GM12865 (cell line): ENCODE data around the gene RNF224.

Source experiments
- DNase-seq: peaks from one replicate; pipeline ENCODE4 v3.0.0; 2010; ENCODE audit warnings: low read depth
- H3K4me3 ChIP-seq: 2 replicates; pipeline ENCODE4 v1.5.1; 2011; ENCODE audit warnings: mild to moderate bottlenecking, low read depth, low read length, control low read depth
- CTCF ChIP-seq: IDR thresholded peaks from 2 replicates; pipeline ENCODE4 v1.5.1; 2011; ENCODE audit warnings: low read length, control low read depth, low read depth, inconsistent platforms; ENCODE audit not compliant: insufficient read depth; ENCODE audit errors: missing control alignments

Gene RNF224

GRCh38 chr9:137188086-137188489, 39.2 kb upstream of the RNF224 start:
- no peak for TF ChIP-seq CTCF
- peak overlapping the region; percentile 96 for H3K4me3 ChIP-seq
- DNase-seq = no peak

GRCh38 chr9:137188490-137189296, 38.6 kb upstream of the RNF224 start, which contains the start of the genes ANAPC2 and SSNA1:
Gene ANAPC2, minus strand, starts transcription at chr9:137188560. Its CDS starts 28 bp downstream, at chr9:137188532.
Gene SSNA1, plus strand, starts transcription at chr9:137188676. Its CDS starts 51 bp downstream, at chr9:137188727.
- peak; percentile 97 for DNase-seq
- peak within 1 kb of the TSS; percentile 96 for H3K4me3 ChIP-seq
- TF ChIP-seq CTCF = peak; percentile 49

GRCh38 chr9:137189297-137190295, 37.7 kb upstream of the RNF224 start:
- TF ChIP-seq CTCF = no peak
- H3K4me3 ChIP-seq = peak overlapping the region; percentile 96
- DNase-seq = no peak

- no peak for DNase-seq
- H3K4me3 ChIP-seq = no peak overlapping the region
- TF ChIP-seq CTCF = no peak
Observed at GRCh38 chr9:137190315-137190856, 36.9 kb upstream of the RNF224 start.

GRCh38 chr9:137191245-137191644, 36.1 kb upstream of the RNF224 start:
- TF ChIP-seq CTCF = no peak
- no peak overlapping the region for H3K4me3 ChIP-seq
- no peak for DNase-seq

- H3K4me3 ChIP-seq = no peak overlapping the region
- DNase-seq = no peak
- TF ChIP-seq CTCF = no peak
Observed at GRCh38 chr9:137191691-137192447, 35.4 kb upstream of the RNF224 start.
